GM15510 (cell line): Measurements from ENCODE around the gene DHX57.
A peak's percentile ranks its signal among the peaks of the same experiment; 100 is the strongest.

ENCODE experiments used
- POLR2A ChIP-seq: IDR thresholded peaks from 3 replicates; pipeline ENCODE4 v1.6.1; 2011; ENCODE audit warnings: borderline replicate concordance; ENCODE audit not compliant: insufficient read length; ENCODE audit errors: extremely low read depth

Gene DHX57

DNA sequence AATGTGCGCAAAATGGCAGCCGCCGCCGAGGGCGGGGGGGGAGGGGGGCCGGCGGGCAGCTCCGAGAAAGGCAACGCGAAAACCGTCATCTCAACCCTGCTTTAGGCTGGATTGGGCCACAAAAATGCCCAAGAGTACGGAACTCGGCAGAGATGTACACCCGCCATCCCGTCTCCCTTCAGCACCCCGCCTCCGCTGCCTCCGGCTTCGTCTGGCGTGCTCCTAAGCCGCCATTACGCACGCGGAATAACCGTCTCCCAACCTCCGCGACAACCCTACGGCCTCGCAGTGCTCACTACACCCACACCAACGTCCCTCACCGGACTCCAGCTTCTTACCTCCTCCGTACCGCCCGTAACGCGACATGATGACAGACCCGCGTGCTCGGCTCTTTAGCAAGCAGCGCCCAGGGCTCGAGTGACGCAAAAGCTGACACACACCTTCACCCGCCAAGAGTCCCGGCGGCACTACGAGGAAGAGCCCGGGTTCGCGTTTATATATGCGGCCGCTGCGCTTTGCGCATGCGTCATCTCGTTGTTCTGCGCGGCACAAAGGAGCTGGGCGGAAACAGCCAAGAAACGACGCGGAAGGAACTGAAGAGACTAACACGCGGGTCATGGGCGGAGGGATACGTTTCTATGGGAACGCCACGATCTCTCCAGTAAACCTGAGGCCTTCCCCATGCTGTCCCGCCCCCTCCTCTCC is 124.7 kb downstream of the DHX57 start, which contains the start of gene SRSF7:
TSS of gene SRSF7 (minus strand) at position 471 of the 705 bp plus-strand sequence. CDS start at position 366, 105 bp downstream.
- TF ChIP-seq POLR2A, result peak; percentile 100

DNA sequence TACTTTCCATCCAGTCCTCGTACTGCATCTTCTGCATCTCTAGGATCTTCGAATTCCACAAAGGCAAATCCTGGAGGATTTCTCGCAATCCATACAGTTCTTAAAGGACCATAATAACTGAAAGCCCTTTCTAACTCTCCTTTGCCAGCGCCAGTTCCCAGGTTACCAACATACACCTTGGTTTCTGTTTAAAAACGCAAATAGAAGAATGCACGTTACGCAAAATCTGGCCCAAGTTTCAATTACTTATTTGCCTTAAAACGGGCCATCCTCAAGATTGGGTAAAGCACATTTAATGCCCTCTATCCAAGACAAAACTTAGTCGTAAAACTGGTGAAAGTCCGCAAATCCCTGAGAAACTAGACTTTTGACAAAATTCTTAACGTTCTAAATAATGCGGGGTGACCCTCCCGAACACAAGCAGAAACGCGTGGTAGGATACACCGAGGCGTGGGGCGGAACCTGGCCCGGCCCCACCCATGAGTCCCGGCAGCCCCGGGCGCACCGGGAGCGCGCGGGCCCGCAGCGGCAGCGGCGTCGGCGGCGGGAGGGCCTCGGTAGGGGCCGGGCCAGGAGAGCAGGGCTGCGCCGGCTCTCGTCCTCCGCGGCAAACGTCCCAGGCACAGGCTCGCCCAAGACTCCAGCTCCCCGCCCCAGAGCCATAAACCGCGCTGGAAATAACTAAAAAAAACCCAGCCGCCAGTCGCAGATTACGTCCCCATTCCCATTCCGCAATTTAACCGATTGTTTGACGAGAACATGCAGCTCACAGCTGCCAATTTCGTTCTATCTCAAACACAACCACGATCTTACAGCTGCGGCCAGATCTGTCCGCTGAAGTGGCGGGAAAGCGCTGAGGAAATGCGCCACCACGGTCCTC is 125.5 kb downstream of the DHX57 start:
- peak; percentile 66 for TF ChIP-seq POLR2A

DNA sequence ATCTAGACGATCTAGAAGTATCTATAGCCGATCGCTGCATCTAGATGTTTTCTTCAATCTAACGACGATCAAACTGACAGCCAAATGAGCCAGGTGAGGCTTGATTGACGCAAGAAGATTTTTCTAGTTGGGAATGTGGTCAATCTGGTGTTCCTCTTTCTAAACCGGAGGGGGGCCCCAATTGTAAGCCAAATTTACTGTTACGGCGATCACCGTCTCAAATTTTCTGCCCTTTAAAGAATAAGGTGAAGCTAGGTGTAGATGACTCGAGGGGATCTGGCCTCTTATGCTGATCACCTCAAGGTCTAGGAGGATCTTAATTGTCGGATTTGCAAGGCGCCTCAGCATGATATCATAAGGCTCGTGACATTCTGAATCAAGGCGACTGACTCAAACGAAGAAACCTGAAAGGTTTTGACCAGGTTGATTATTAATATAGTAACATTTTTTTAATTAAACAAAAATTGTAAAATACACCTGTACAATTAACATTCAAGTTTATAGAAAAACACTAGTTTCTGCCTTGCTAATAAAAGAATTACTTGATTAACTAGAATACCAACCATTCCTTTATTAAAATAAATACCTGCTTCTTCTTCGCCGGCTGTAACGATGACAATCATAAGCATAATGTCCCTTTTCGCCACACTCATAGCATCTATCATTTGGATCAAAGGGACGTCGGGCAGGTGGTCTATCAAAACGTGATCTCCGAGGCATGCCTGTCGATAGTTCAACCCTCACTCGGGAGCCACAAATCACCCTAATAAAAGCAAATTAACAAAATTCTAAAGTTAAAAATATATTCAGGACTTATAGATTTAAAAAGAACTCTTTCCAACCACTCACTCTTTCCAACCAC is 126.6 kb downstream of the DHX57 start:
- no peak for TF ChIP-seq POLR2A

DNA sequence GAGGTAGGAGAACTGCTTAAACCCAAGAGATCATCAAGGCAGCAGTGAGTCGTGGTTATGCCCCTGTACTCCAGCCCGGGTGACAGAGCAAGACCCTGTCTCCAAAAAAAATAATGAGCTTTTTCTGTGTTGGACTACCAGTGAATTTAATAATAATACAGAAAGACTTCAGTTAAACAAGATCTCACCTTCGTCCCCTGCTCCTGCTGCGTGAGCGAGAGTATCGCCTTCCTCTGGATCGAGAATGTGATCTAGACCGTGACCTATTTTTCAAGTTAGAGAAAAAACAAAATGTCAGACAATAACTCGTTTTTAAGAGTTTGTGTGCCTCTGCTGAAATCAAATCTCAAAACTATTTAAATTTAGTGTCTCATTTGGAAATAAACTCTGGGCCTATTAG is 127.3 kb downstream of the DHX57 start:
- no peak for TF ChIP-seq POLR2A

DNA sequence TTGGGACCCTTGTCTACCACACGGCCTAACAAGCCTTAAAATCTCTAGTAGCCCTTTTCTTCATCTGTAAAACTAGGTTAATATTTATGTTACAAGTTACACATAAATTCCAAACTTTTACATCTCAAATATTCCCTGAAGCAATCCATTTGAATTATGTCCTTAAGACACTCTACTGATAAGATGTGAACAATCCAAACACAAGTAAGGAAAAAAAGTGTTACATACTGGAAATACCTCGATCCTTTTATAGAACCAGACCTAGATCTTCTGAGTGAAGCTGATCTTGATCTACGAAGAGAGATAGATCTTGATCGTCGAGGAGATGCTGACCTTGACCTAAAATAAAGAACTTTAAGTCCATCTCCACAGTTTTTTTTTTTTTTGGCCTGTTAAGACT is 127.9 kb downstream of the DHX57 start:
- no peak for TF ChIP-seq POLR2A
